Retinal pigment epithelial cell (primary cell): Measurements from ENCODE around the gene SDK1.

Experiments used
- DNase-seq: peaks from one replicate; pipeline ENCODE4 v3.0.0-alpha.2; 2010; ENCODE audit warnings: low read depth
- H3K4me3 ChIP-seq: 2 replicates; pipeline ENCODE4 v1.5.1; 2011; ENCODE audit warnings: mild to moderate bottlenecking, low read length, control low read depth, moderate library complexity
- TF ChIP-seq, protein P1 (sequence below): conservative IDR thresholded peaks from 2 replicates; pipeline ENCODE4 v1.5.1; 2011; ENCODE audit warnings: low read depth, low read length, control low read depth, inconsistent platforms

SDK1 gene

DNA sequence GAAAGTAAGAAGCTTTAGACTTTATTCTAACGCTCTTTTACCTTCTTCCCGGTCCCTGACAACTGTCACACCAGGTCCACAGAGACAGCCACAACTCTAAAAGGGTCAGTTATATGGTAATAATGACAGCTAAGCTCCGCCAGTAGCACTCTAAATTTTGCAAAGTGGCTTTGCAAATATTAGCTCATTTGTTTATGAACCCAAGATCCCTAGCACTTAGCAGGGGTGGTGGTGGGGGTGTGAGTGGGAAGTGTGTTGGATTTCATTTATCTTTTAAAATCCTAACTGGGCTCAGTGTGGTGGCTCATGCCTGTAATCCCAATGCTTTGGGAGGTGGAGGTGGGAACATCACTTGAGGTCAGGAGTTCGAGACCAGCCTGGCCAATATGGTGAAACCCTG lies 34.8 kb upstream of the SDK1 start:
- TF ChIP-seq, protein P1, sequence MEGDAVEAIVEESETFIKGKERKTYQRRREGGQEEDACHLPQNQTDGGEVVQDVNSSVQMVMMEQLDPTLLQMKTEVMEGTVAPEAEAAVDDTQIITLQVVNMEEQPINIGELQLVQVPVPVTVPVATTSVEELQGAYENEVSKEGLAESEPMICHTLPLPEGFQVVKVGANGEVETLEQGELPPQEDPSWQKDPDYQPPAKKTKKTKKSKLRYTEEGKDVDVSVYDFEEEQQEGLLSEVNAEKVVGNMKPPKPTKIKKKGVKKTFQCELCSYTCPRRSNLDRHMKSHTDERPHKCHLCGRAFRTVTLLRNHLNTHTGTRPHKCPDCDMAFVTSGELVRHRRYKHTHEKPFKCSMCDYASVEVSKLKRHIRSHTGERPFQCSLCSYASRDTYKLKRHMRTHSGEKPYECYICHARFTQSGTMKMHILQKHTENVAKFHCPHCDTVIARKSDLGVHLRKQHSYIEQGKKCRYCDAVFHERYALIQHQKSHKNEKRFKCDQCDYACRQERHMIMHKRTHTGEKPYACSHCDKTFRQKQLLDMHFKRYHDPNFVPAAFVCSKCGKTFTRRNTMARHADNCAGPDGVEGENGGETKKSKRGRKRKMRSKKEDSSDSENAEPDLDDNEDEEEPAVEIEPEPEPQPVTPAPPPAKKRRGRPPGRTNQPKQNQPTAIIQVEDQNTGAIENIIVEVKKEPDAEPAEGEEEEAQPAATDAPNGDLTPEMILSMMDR = no peak
- H3K4me3 ChIP-seq = no peak overlapping the region
- DNase-seq = no peak

DNA sequence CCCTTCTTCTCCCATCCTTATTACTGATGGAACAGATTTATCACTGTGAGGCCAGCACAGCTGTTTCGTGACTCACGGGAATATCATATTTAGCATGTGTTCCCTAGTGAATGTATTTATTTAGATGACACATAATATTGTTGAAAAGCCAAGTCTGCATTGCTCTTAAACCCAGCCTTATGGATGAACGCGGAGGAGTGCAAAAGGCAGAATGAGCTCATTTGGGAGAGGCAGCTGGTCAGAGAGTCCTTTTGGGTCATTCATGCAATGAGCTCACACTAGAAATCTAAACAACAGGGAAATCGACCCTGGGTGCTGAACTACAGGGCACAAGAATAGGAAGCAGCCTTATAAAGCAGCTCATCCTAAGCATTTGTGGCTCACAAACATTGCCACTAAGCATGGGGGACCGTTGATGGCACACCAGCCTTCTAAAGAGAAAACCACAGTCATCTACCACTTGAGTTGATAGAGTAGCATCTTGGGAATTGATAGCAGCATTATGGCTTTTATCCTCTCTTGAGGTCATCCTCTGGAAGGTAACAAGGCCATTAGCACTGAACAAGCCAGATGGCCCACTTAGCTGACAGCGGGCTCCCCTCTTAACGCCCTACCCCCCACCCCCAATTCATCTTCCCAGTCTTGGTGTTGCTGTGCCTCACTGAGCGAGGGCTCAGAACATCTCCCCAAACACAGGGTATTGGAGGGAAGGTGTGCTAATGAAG lies 32.9 kb upstream of the SDK1 start:
- no peak for DNase-seq
- TF ChIP-seq, protein P1 = no peak
- no peak overlapping the region for H3K4me3 ChIP-seq

DNA sequence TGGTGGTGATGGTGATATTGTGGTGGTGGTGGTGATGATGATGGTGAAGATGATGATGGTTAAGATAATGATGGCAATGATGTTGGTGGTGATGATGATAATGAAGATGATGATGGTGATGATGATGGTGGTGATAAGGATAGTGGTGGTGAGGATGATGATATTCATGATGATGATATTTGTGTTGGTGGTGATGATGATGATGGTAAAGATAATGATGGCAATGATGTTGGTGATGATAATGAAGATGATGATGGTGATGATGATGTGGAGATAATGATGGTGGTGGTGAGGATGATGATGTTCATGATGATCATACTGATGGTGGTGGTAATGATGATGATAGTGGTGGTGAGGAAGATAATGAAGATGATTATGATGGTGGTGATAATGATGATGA lies 30.7 kb upstream of the SDK1 start:
- TF ChIP-seq, protein P1 = no peak
- no peak overlapping the region for H3K4me3 ChIP-seq
- no peak for DNase-seq

DNA sequence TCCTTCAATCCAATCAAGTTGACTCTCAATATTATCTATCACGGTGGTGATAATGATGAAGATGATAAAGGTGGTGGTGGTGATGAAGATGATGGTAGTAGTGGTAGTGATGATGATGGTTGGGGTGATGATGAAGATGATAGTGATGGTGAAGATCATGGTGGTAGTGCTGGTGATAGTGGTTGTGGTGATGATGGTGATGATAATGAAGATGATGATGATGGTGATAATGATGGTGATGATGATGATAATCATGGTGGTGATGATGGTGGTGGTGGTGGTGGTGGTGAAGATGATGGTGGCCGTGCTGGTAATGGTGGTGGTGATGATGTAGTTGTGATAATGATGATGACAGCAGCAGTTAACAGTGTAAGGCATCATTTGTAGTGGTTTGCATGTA lies 29.8 kb upstream of the SDK1 start:
- no peak overlapping the region for H3K4me3 ChIP-seq
- DNase-seq = no peak
- TF ChIP-seq, protein P1 = no peak

DNA sequence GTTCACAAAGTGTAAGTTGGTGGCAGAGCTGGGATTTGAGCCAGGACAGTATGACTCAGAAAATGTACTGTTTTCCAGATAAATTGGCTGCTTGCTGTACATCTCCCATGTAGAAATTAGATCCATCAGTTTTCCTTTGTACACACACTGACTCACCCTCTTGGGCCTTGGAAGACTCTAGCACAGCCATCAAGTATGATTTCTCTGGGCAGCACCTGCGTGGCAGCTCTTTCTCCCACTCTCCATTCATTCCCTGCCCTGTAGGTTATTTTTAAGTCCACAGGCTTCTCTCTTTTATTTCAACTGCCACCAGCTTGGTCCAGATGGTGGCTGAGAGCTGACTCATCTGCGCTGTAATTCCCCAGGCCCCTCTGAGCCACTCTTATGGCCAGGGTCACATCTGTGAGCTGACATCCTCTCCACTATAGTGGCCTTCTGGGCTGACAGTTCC lies 28.3 kb upstream of the SDK1 start:
- no peak overlapping the region for H3K4me3 ChIP-seq
- peak; percentile 40 for DNase-seq
- TF ChIP-seq, protein P1 = no peak

DNA sequence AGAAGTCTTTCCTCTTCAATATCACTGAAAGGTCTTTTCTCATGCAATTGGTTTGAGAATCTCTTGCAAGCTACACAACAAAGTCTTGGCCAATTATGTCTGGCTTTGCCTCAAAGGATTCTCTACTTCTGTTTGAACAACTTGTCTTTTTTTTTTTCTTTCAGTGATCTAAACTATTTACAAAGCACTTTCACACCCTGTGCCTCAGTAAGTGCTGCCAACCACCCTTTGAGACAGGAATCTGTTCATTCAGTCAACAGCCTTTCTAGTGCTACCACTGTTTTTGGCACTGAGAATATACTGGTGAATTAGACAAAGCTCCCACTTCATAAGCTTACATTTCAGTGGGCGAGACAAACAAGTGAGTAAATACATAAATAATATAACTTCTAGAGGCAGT lies 26.9 kb upstream of the SDK1 start:
- H3K4me3 ChIP-seq = no peak overlapping the region
- TF ChIP-seq, protein P1 = no peak
- DNase-seq = no peak
